Measurements from ENCODE around the gene ST6GALNAC2.

DNA sequence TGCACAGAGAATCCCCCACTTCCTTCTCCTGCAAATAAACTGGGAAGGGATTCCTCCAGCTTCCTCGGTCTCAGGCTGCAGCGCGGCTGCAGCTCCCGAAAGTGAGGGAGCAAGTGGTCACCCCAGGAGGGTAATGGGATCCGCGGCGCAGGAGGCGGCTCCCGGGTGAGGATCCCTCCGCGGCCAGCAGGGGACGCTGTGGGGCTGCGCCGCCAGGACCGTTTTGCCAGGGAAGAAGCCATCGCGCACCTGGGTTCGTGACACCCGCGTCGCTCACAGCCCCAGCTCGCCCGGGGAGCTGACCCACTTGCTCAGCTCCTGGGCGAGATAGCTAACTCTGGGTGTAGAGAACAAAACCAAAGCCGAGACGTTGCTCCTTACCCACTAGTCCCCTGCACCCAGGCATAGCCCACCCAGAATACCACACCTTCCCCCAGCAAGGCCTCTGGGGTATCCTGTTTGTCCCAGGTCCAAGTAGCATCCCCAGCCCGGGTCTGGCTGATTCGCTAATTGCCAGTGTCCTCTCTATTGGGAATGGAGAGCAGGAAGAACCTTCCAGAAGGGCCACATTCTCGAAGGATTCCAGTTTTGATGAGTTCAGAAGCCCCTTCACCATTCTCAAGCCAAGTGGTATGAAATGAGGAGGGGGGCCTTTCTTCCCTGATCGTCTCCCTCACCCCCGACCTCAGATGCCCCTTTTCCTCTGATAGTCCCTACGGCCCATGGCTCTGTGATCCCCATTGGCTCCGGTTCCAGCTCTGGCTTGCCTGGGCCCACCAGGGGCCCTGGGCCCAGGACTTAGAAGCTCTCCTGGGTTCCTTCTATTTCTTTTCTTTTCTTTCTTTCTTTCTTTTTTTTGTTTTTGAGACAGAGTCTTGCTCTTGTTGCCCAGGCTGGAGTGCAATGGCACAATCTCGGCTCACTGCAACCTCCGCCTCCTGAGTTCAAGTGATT lies 62.3 kb downstream of the ST6GALNAC2 start:
- TF ChIP-seq, protein P1, sequence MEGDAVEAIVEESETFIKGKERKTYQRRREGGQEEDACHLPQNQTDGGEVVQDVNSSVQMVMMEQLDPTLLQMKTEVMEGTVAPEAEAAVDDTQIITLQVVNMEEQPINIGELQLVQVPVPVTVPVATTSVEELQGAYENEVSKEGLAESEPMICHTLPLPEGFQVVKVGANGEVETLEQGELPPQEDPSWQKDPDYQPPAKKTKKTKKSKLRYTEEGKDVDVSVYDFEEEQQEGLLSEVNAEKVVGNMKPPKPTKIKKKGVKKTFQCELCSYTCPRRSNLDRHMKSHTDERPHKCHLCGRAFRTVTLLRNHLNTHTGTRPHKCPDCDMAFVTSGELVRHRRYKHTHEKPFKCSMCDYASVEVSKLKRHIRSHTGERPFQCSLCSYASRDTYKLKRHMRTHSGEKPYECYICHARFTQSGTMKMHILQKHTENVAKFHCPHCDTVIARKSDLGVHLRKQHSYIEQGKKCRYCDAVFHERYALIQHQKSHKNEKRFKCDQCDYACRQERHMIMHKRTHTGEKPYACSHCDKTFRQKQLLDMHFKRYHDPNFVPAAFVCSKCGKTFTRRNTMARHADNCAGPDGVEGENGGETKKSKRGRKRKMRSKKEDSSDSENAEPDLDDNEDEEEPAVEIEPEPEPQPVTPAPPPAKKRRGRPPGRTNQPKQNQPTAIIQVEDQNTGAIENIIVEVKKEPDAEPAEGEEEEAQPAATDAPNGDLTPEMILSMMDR (IDR thresholded peaks at IDR 0.05; ENCODE audit: low read depth, low read length, poor library complexity, severe bottlenecking): peak; percentile 99
- no peak for TF ChIP-seq EZH2phosphoT487 (IDR thresholded peaks at IDR 0.05; ENCODE audit: borderline replicate concordance, low read length)
